HUES48 (cell line): ENCODE results near the gene SLFN14.

ENCODE experiments used
- H3K27ac ChIP-seq: one replicate; pipeline ENCODE4 v1.7.0; 2013; ENCODE audit warnings: low read depth, low read length, inconsistent platforms
- H3K27me3 ChIP-seq: 2 replicates; pipeline ENCODE4 v1.6.1; 2013; ENCODE audit warnings: mild to moderate bottlenecking, low read length; ENCODE audit not compliant: control insufficient read depth, insufficient read depth
- H3K36me3 ChIP-seq: 2 replicates; pipeline ENCODE4 v1.6.1; 2013; ENCODE audit warnings: low read length; ENCODE audit not compliant: control insufficient read depth, insufficient read depth
- H3K4me1 ChIP-seq: 2 replicates; pipeline ENCODE4 v1.6.1; 2013; ENCODE audit warnings: mild to moderate bottlenecking, low read length; ENCODE audit not compliant: control insufficient read depth, insufficient read depth
- H3K4me3 ChIP-seq: 2 replicates; pipeline ENCODE4 v1.5.1; 2013; ENCODE audit warnings: mild to moderate bottlenecking, low read depth, low read length
- H3K9ac ChIP-seq: 2 replicates; pipeline ENCODE4 v1.6.1; 2013; ENCODE audit warnings: mild to moderate bottlenecking, low read depth, low read length, moderate library complexity
- H3K9me3 ChIP-seq: 2 replicates; pipeline ENCODE4 v1.6.1; 2013; ENCODE audit warnings: low read length; ENCODE audit not compliant: control insufficient read depth, insufficient read depth

Gene SLFN14

DNA sequence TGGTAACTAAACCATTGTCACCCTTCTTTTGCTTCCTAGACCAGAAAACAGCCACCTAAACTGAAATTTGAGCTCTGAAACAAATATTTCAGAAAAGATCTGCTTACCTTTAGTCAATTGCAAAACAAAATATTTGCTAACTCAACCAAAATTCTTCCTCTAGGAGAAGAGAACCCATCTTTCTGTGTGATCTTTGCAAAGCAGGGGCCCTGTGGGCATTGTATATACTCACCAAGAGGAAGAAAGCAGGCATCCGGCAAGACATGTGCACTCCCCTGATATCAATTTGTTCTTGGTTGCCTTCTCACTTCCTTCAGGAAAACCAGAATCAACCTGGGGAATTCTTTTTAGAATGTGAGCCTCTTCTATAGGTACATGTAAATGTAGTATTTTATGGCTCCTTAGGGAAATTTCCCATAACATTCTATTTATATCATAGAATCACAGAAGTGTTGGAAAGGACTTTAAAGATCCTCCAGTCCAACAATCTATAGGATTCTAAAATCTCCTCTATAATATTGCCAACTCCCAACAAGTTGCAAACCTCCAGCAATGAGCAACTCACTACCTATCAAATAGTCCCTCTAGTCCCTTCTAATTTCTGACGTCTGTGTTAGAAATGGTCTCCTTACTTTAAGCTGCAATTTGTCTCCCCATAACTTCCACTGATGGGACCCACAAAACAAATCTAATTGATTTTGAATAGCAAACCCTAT is 966 bp downstream of the SLFN14 start:
- Histone ChIP-seq H3K4me3 (no peak overlapping the region), H3K27ac (no peak overlapping the region), H3K36me3 (no peaks in the 10 kb centered on the region), H3K27me3 (no peaks in the 10 kb centered on the region), H3K9me3 (no peaks in the 10 kb centered on the region), H3K4me1 (no peaks in the 10 kb centered on the region), H3K9ac (no peak overlapping the region)

- no peak overlapping the region for H3K9ac ChIP-seq
- no peaks in the 10 kb centered on the region for H3K27me3 ChIP-seq
- no peak overlapping the region for H3K4me3 ChIP-seq
- H3K36me3 ChIP-seq, result no peaks in the 10 kb centered on the region
- no peak overlapping the region for H3K27ac ChIP-seq
- no peaks in the 10 kb centered on the region for H3K9me3 ChIP-seq
- no peaks in the 10 kb centered on the region for H3K4me1 ChIP-seq
These were observed 3.3 kb downstream of the SLFN14 start for GRCh38 chr17:35557353-35557752.

DNA sequence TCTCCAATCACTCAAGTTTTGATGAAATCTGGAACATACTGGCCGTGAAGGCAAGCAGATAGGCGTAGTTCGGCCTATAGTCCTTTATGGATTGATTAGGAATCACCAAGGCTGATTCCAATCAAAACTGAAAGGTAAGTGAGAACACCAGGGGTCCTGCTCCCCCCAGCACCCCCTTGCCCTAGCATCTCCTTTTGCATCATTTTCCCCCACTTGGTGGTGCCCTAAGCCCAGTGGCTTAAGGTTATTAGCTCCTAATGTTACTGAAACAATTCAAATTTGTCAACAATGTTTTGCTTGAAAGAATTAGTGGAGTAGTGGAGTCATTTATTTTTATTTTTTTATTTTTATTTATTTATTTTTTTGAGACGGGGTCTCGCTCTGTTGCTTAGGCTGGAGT is 4.9 kb downstream of the SLFN14 start:
- no peaks in the 10 kb centered on the region for H3K9me3 ChIP-seq
- H3K27ac ChIP-seq, result no peak overlapping the region
- H3K27me3 ChIP-seq, result no peaks in the 10 kb centered on the region
- no peaks in the 10 kb centered on the region for H3K4me1 ChIP-seq
- H3K4me3 ChIP-seq, result no peak overlapping the region
- no peak overlapping the region for H3K9ac ChIP-seq
- no peaks in the 10 kb centered on the region for H3K36me3 ChIP-seq

- no peaks in the 10 kb centered on the region for H3K9me3 ChIP-seq
- H3K4me3 ChIP-seq, result no peak overlapping the region
- H3K27ac ChIP-seq, result no peak overlapping the region
- no peaks in the 10 kb centered on the region for H3K36me3 ChIP-seq
- H3K4me1 ChIP-seq, result no peaks in the 10 kb centered on the region
- no peak overlapping the region for H3K9ac ChIP-seq
- no peaks in the 10 kb centered on the region for H3K27me3 ChIP-seq
These were observed 6.0 kb downstream of the SLFN14 start for GRCh38 chr17:35554668-35555067.

- H3K36me3 ChIP-seq, result no peaks in the 10 kb centered on the region
- no peak overlapping the region for H3K9ac ChIP-seq
- no peak overlapping the region for H3K4me3 ChIP-seq
- H3K9me3 ChIP-seq, result no peaks in the 10 kb centered on the region
- H3K27ac ChIP-seq, result no peak overlapping the region
- H3K4me1 ChIP-seq, result no peaks in the 10 kb centered on the region
- H3K27me3 ChIP-seq, result no peaks in the 10 kb centered on the region; the same call in 1 of the 2 replicates
These were observed 7.3 kb downstream of the SLFN14 start for GRCh38 chr17:35553310-35553709.

DNA sequence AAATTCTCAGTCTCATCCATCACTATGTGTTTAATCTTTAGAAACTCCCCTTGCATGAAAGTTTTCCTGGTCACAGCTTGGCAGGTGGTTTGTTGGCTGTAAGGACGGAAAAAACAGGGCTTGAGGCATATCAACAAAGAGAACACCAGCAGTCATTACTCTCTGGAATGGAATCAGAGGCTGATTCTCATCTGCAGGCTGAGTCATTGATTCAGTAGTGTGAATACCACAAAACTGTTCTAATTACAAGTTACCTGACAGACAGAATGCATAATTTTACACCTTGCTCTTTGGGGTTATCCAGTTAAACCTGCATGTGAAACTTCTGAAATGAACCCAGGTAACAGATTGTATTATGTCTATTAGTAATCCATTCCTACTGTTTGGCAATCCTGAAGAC is 11.6 kb downstream of the SLFN14 start:
- Histone ChIP-seq H3K27me3 (no peaks in the 10 kb centered on the region; the same call in 1 of the 2 replicates), H3K36me3 (no peaks in the 10 kb centered on the region)

DNA sequence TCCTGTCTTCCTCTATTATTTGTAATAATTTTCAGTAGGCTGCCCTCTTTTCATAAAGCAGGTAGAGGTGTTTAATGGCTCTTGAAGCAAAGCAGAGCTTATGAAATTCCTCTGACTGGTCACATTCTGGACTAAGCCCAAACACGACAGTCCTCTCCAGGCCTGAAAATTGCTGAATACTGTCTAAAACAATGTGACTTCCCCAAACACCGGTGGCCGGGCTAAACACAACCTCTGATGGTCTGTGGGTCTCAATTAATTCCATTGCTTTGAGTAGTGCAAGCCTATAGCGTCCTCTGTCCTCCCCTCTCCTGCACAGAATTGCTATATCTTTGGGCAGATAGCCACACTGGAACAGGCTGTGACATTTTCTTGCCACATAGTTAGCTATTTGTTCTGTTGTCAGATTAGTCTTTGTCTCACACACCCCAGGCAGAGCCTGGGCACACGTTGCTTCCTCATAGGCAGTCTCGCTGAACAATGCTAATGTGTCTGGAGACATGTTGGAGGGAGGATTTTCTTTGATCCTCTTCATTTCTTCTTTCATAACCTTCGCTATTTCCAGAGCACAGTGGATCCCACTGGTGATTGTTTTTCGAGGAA is 12.3 kb downstream of the SLFN14 start:
- Histone ChIP-seq H3K4me1 (no peaks in the 10 kb centered on the region), H3K27me3 (no peaks in the 10 kb centered on the region; the same call in 1 of the 2 replicates), H3K9ac (no peak overlapping the region), H3K9me3 (no peaks in the 10 kb centered on the region), H3K36me3 (no peaks in the 10 kb centered on the region), H3K27ac (no peak overlapping the region), H3K4me3 (no peak overlapping the region)

More for the DNA sequence above, 11.6 kb downstream of the SLFN14 start:
- Histone ChIP-seq H3K4me3 (no peak overlapping the region), H3K9me3 (no peaks in the 10 kb centered on the region), H3K4me1 (no peaks in the 10 kb centered on the region), H3K27ac (no peak overlapping the region), H3K9ac (no peak overlapping the region)

GRCh38 chr17:35546487-35546886 is 14.1 kb downstream of the SLFN14 start:
- Histone ChIP-seq H3K9me3 (no peaks in the 10 kb centered on the region), H3K36me3 (no peaks in the 10 kb centered on the region), H3K27ac (no peak overlapping the region), H3K4me1 (no peaks in the 10 kb centered on the region), H3K9ac (no peak overlapping the region), H3K4me3 (no peak overlapping the region), H3K27me3 (no peaks in the 10 kb centered on the region; the same call in 1 of the 2 replicates)

GRCh38 chr17:35545150-35545549 is 15.5 kb downstream of the SLFN14 start:
- Histone ChIP-seq H3K4me3 (no peak overlapping the region), H3K27ac (no peak overlapping the region), H3K36me3 (no peaks in the 10 kb centered on the region), H3K27me3 (no peaks in the 10 kb centered on the region; the same call in 1 of the 2 replicates), H3K9ac (no peak overlapping the region), H3K9me3 (no peaks in the 10 kb centered on the region), H3K4me1 (no peaks in the 10 kb centered on the region)

GRCh38 chr17:35543856-35544255 is 16.8 kb downstream of the SLFN14 start:
- no peak overlapping the region for H3K9ac ChIP-seq
- H3K9me3 ChIP-seq, result no peaks in the 10 kb centered on the region
- no peak overlapping the region for H3K4me3 ChIP-seq
- H3K27ac ChIP-seq, result no peak overlapping the region
- H3K36me3 ChIP-seq, result no peaks in the 10 kb centered on the region
- no peaks in the 10 kb centered on the region; the same call in 1 of the 2 replicates for H3K27me3 ChIP-seq
- no peaks in the 10 kb centered on the region for H3K4me1 ChIP-seq

DNA sequence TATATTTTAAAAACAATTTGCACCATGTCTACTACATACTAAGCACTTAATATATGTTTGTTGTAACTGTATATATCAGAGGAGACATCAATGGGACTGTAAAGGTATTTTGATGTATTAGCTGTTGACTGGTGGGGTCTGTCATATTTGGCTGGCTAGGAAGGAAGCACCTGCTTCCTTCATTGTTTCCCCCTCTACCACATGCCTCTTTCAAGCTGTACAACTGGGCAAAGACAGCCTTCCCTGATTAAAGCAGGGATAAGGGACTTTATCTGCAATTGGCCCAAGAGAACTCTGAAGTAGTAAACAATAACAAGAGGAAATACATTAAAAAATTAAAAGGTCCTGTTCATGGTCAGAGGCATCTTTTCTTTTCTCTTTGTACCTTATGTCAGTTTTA is 17.6 kb downstream of the SLFN14 start:
- H3K9me3 ChIP-seq, result no peaks in the 10 kb centered on the region
- no peaks in the 10 kb centered on the region for H3K27me3 ChIP-seq
- H3K4me1 ChIP-seq, result no peaks in the 10 kb centered on the region
- no peak overlapping the region for H3K9ac ChIP-seq
- H3K4me3 ChIP-seq, result no peak overlapping the region
- H3K36me3 ChIP-seq, result no peaks in the 10 kb centered on the region
- H3K27ac ChIP-seq, result no peak overlapping the region
